ENCODE measurements around the gene FAR2. TPM values are rescaled to one million over a fixed set of nuclear protein-coding genes. Genes with fewer than 3 reads are reported as not detected.
"Not testable (repeated sequence)": the region's sequence is repeated elsewhere in the genome, so short reads cannot be mapped to it uniquely, and the experiment has no call there.

FAR2 gene
- total RNA-seq, 1 donor from 2014 or later, result 13.5 TPM

- TF ChIP-seq CTCF (conservative IDR thresholded peaks at IDR 0.05; ENCODE audit: low read depth, low read length), result no peak
- no peak overlapping the region for H3K4me3 ChIP-seq (ENCODE audit: low read depth, low read length)
- no peak for DNase-seq (ENCODE audit: low read depth)
Measured at GRCh38 chr12:29116414-29116813, 32.7 kb upstream of the FAR2 start.

DNA sequence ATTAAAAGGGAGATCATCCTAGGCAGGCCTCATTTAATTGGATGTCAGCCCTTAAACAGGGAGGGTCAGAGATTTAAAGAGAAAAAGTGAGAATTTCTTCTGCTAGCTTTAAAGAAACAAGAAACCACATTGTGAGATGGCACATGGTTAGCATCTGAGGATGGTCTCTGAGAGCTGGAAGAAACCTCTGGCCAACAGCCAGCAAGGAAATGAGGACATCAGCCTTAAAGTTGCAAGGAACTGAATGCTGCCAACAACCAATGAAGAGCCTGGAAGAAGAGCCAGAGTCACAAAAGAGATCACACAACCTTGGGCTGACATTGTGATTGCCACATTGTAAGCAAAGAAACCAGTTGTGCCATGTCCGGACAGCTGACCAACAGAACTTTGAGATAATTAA is 17.5 kb upstream of the FAR2 start:
- no peak for TF ChIP-seq CTCF (conservative IDR thresholded peaks at IDR 0.05; ENCODE audit: low read depth, low read length)
- H3K4me3 ChIP-seq (ENCODE audit: low read depth, low read length), result no peak overlapping the region
- no peak for DNase-seq (ENCODE audit: low read depth)

DNA sequence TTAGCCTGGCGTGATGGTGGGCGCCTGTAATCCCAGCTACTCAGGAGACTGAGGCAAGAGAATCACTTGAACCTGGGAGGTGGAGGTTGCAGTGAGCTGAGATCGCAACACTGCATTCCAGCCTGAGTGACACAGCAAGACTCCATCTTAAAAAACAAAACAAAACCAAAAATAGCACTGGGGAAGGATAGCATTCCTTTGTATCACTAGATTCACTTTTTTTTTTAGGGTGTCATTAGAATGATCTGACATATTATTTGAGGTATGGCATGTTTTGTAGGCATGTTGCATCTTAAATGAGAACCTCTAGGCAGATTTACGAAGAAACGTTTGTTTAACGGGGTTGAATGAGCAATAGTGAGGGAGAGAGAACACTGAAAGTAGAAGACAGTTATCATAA is 16.8 kb upstream of the FAR2 start:
- H3K4me3 ChIP-seq (ENCODE audit: low read depth, low read length), result no peak overlapping the region
- no peak for DNase-seq (ENCODE audit: low read depth)
- no peak for TF ChIP-seq CTCF (conservative IDR thresholded peaks at IDR 0.05; ENCODE audit: low read depth, low read length)

- DNase-seq (ENCODE audit: low read depth), result no peak
- H3K4me3 ChIP-seq (ENCODE audit: low read depth, low read length), result no peak overlapping the region
- no peak for TF ChIP-seq CTCF (conservative IDR thresholded peaks at IDR 0.05; ENCODE audit: low read depth, low read length)
Measured at GRCh38 chr12:29133181-29133580, 15.9 kb upstream of the FAR2 start.

DNA sequence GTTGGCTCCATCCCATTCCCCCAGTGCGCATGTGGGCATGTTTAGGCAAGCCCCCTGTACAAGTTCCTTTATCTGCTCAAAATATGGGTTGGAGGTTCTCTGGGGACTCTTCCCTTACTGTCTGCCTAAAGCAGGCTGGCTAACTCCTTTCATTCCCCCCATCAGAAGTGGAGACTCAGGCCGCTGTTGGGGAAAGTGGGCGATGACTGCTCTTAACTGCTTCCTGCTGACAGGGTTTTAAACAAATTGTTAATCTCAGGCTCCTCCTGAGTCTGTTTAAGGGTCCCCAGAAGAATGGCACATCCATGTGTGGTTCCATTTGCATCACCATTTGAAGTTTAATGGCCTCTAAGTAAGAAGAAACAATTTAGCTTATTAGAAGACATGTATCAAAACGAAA is 15.4 kb upstream of the FAR2 start:
- no peak overlapping the region for H3K4me3 ChIP-seq (ENCODE audit: low read depth, low read length)
- no peak for DNase-seq (ENCODE audit: low read depth)
- no peak for TF ChIP-seq CTCF (conservative IDR thresholded peaks at IDR 0.05; ENCODE audit: low read depth, low read length)

DNA sequence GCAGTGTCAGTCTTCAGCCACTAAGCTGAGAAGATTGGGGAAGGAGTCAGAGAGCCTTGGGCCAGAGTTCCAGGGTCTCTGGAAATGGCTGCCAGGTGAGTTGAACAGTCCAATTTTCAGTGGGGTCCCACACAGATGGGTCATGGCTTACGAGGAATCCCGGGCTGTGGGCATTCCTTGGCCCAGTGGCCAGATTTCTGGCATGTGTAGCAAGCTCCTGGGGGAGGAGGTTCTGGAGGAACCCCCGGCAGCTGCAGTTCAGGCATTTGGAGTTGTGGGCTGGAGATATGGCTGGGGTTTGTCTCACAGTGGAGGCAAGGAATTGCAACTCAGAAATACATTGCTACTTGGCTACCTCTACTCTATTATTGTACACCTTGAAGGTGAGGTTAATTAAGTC is 10.8 kb upstream of the FAR2 start:
- not testable (repeated sequence) for DNase-seq (ENCODE audit: low read depth); H3K4me3 ChIP-seq (ENCODE audit: low read depth, low read length)

DNA sequence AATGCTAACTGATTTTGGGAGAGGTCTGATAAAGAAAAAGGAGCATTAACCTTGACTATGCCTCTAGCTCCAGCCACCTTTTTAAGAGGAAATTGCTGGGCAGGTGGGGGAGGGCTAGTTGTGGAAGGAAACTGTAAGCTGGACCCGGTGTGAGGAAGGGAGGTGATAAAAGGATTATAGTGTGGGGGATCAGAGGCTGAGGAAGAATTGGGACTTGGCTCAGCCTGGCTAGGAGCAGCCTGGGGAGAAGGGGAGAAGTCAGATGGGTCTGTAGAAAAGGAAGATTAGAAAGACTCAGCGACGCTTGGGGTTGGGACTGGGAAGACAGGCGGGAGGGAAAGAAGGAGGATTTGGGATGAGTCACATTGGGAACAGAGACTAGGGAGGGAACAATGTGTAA is 10.2 kb upstream of the FAR2 start:
- DNase-seq (ENCODE audit: low read depth); H3K4me3 ChIP-seq (ENCODE audit: low read depth, low read length): not testable (repeated sequence)

DNA sequence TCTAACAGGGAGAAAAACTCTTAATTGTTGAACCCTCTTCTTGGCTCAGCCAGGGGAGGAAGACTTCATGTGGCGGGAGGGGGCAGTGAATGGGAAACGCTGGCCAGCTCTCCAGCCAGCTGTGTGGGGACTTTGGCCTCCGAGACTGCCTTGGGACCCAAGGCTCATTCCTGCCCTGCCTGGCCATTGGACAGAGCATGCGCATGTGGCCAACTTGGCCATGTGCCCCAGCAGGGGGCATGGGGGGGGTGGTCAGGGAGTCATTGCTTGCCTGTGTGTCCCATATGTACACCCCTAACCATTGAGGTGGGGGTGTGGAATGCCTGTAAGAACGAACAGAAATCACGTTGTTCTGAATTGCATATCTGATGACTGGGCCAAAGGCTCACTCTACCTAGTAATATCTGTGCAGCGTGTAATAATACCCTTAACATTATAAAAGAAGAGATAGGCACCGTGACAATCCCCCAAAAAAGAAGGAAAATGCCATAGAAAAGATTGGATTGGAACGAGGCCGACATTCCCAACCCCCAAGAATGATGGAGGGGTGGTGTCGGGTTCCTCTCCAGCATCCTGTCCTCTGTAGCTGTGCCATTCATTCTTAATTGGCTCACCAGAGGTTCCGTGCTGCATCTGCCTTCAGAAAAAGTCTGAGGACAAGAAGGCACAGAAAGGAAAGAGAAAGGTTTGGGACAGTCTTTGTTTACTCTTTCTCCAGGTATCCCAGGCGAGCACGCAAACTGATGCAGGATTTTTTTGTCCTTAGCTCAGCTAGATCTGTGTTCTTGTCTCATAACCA is 3.5 kb upstream of the FAR2 start:
- no peak for DNase-seq (ENCODE audit: low read depth)
- no peak for TF ChIP-seq CTCF (conservative IDR thresholded peaks at IDR 0.05; ENCODE audit: low read depth, low read length)
- no peak overlapping the region for H3K4me3 ChIP-seq (ENCODE audit: low read depth, low read length)
